Adrenal gland (tissue), 12 donors: ENCODE measurements around the gene FADS3. TPM values are rescaled to one million over a fixed set of nuclear protein-coding genes. Genes with fewer than 3 reads are reported as not detected.
A peak's percentile ranks its signal among the peaks of the same experiment; 100 is the strongest.

Source experiments
- DNase-seq, 7 donors: peaks; one replicate each; pipeline ENCODE4 v3.0.0-alpha.2; 2019 to 2020
- H3K27ac ChIP-seq, 5 donors: fragments of 200-600 bp; sonication (generic) in 4 of 5; 1 replicate in 3 of 5; 2 replicates in 2 of 5; pipeline versions ENCODE4 v1.5.1 to v1.8.0; 2016 to 2020; ENCODE audit warnings: mild to moderate bottlenecking in 1 of 5
- H3K27me3 ChIP-seq: fragments of 200-600 bp; 2 replicates; pipeline ENCODE4 v1.8.0; 2021
- H3K36me3 ChIP-seq, 2 donors: fragments of 200-600 bp; replicated peaks in 1 of 2; 1 replicate in 1 of 2; 2 replicates in 1 of 2; pipeline versions ENCODE4 v1.5.1 to v1.8.0; 2018 to 2022
- H3K4me1 ChIP-seq, 2 donors: fragments of 200-600 bp; replicated peaks in 1 of 2; 1 replicate in 1 of 2; 2 replicates in 1 of 2; pipeline versions ENCODE4 v1.5.1 to v1.8.0; 2018 to 2021
- H3K4me3 ChIP-seq, 4 donors: fragments of 200-600 bp; sonication (generic) in 3 of 4; one replicate each; pipeline ENCODE4 v1.5.1; 2016 to 2018
- H3K9me3 ChIP-seq, 3 donors: fragments of 200-600 bp; sonication (generic) in 1 of 3; replicated peaks in 1 of 3; 1 replicate in 2 of 3; 2 replicates in 1 of 3; pipeline versions ENCODE4 v1.5.1 to v1.8.0; 2016 to 2021
- CTCF ChIP-seq, 6 experiments: fragments of 450-650 bp in 4 of 6; fragments of 200-600 bp in 2 of 6; sonication (generic) in 1 of 6; IDR thresholded peaks; 1 replicate in 5 of 6; 2 replicates in 1 of 6; pipeline versions ENCODE4 v1.5.1 to v1.8.0; 2016 to 2021; ENCODE audit warnings: antibody characterized with exemption in 6 of 6, mild to moderate bottlenecking in 2 of 6, moderate library complexity in 1 of 6
- POLR2A ChIP-seq, 2 donors: fragments of 450-650 bp; IDR thresholded peaks; one replicate each; pipeline ENCODE4 v1.6.1; 2017; ENCODE audit warnings: antibody characterized with exemption in 2 of 2, mild to moderate bottlenecking in 2 of 2, moderate library complexity in 1 of 2
- WGBS, 4 donors: extraction: QIAGEN DNeasy Blood & Tissue Kit in 2 of 4; methylation state at CpG; one replicate each; pipeline versions ENCODE4 v1.1.5 to v1.1.7; 2013 to 2017; 5-methylcytosine and 5-hydroxymethylcytosine counted together
- intact Hi-C, 2 donors: fragments of 100-400 bp; cut with DNase I; formaldehyde crosslinking; loops; one replicate each; pipeline versions ENCODE4 v1.14.1 to v1.15.0; 2022 to 2023
- polyA plus RNA-seq, 3 donors: library from polyadenylated mRNA; stranded (reverse); fragments of 200-250 nt in 2 of 3; fragments of 350-450 nt in 1 of 3; fragmentation: Illumina TruSeq in 1 of 3; extraction: RNeasy Lipid Tissue Mini Kit (QIAGEN cat#74804) in 1 of 3; gene quantifications; one replicate each; pipeline ENCODE4 v1.2.3, GENCODE V29; 2013 to 2014
- total RNA-seq, 9 donors: library from RNA; depleted of rRNA in 4 of 9; stranded (reverse); fragments of >200 nt in 4 of 9; fragments of 120-200 nt in 1 of 9; fragmentation: NEBNext Ultra II Directional in 1 of 9; extraction: Animal tissue kit (Norgen Biotek cat#: 25700) in 1 of 9; gene quantifications; one replicate each; pipeline versions ENCODE4 v1.1.0 to v1.2.4, GENCODE V29; 2013 to 2023
- donor health status: healthy with polysubstance abuse.
- donor health status: Bipolar disorder and iron deficiency.
- donor health status: DM: yes; HTN: yes; CAD: no.
- donor health status: DM: no; HTN: no; CAD: no.
- donor health status: DM: no; HTN: no; CAD: no.
- donor health status: DM: yes; HTN: yes; CAD: no.

The FADS3 gene
- total and polyA plus RNA-seq, 12 donors: 22.2 to 175 (median 105) TPM

- peaks cover 0 to 70% of the 10 kb centered on the region in 2 donors for H3K36me3 ChIP-seq
Observed at GRCh38 chr11:61853698-61854169, 37.6 kb downstream of the FADS3 start.

GRCh38 chr11:61851900-61852295 is 39.4 kb downstream of the FADS3 start:
- intact Hi-C loops: no loop called here
- Histone ChIP-seq H3K36me3 (peaks cover 0 to 69% of the 10 kb centered on the region in 2 donors), H3K27me3 (no peaks in the 10 kb centered on the region), H3K27ac (peak overlapping the region in 4 of 5 donors; percentile 9 to 68 (median 32)), H3K4me3 (no peak overlapping the region), H3K4me1 (peaks cover 15 to 56% of the 10 kb centered on the region in 2 donors), H3K9me3 (no peaks in the 10 kb centered on the region)
- 29 to 52% (median 48%) methylated on average over 6 of the region's 6 CpGs for WGBS, 4 donors
- peak in 1 of 7 donors; percentile 44 for DNase-seq
- no peak for TF ChIP-seq POLR2A (IDR thresholded peaks at IDR 0.05)
- no peak for TF ChIP-seq CTCF (IDR thresholded peaks at IDR 0.05)

More at GRCh38 chr11:61853698-61854169, 37.6 kb downstream of the FADS3 start:
- Histone ChIP-seq H3K27ac (peak overlapping the region; percentile 12 to 70 (median 58)), H3K4me1 (peaks cover 11 to 49% of the 10 kb centered on the region in 2 donors), H3K27me3 (no peaks in the 10 kb centered on the region), H3K4me3 (no peak overlapping the region), H3K9me3 (no peaks in the 10 kb centered on the region)
- peak in 4 of 7 donors; percentile 59 to 85 (median 72) for DNase-seq
- WGBS, 4 donors: 31 to 33% (median 32%) methylated on average over 2 to 13 of the region's 13 CpGs; no CpG with 5 or more reads in 1 of the 4 donors
- TF ChIP-seq CTCF (IDR thresholded peaks at IDR 0.05): no peak
- TF ChIP-seq POLR2A (IDR thresholded peaks at IDR 0.05): no peak
- intact Hi-C loops: no loop called here

GRCh38 chr11:61851113-61851899 is 40.0 kb downstream of the FADS3 start:
- peak in 5 of 7 donors; percentile 47 to 80 (median 68) for DNase-seq
- H3K4me3 ChIP-seq: no peak overlapping the region
- H3K9me3 ChIP-seq: no peaks in the 10 kb centered on the region
- TF ChIP-seq CTCF (IDR thresholded peaks at IDR 0.05) (no peak), POLR2A (IDR thresholded peaks at IDR 0.05) (no peak)
- H3K27ac ChIP-seq: peak overlapping the region in 3 of 5 donors; percentile 10 to 68 (median 54)
- peaks cover 0 to 67% of the 10 kb centered on the region in 2 donors for H3K36me3 ChIP-seq
- WGBS, 4 donors: 72 to 77% (median 73%) methylated on average over 20 to 24 of the region's 24 CpGs
- intact Hi-C loops: no loop called here
- peaks cover 9 to 50% of the 10 kb centered on the region in 2 donors for H3K4me1 ChIP-seq
- H3K27me3 ChIP-seq: no peaks in the 10 kb centered on the region

GRCh38 chr11:61850687-61851086 is 40.7 kb downstream of the FADS3 start:
- intact Hi-C loops: no loop called here
- Histone ChIP-seq H3K36me3 (peaks cover 0 to 67% of the 10 kb centered on the region in 2 donors), H3K4me1 (peaks cover 4 to 44% of the 10 kb centered on the region in 2 donors), H3K4me3 (no peak overlapping the region), H3K9me3 (no peaks in the 10 kb centered on the region), H3K27ac (peak overlapping the region in 2 of 5 donors; percentile 54 to 68), H3K27me3 (no peaks in the 10 kb centered on the region)
- 75 to 95% (median 83%) methylated on average over 7 of the region's 7 CpGs for WGBS, 4 donors
- no peak for TF ChIP-seq CTCF (IDR thresholded peaks at IDR 0.05)
- DNase-seq: no peak
